Activated CD4-positive, alpha-beta T cell treated with anti-CD3 and anti-CD28 coated beads, Interleukin-2, amount 50 U/mL, for 48 hours (primary cell): Measurements from ENCODE around the gene DMXL2.

Experiments
- DNase-seq, 2 experiments: peaks; one replicate each; pipeline ENCODE4 v3.0.0-alpha.2; 2020

The DMXL2 gene

DNA sequence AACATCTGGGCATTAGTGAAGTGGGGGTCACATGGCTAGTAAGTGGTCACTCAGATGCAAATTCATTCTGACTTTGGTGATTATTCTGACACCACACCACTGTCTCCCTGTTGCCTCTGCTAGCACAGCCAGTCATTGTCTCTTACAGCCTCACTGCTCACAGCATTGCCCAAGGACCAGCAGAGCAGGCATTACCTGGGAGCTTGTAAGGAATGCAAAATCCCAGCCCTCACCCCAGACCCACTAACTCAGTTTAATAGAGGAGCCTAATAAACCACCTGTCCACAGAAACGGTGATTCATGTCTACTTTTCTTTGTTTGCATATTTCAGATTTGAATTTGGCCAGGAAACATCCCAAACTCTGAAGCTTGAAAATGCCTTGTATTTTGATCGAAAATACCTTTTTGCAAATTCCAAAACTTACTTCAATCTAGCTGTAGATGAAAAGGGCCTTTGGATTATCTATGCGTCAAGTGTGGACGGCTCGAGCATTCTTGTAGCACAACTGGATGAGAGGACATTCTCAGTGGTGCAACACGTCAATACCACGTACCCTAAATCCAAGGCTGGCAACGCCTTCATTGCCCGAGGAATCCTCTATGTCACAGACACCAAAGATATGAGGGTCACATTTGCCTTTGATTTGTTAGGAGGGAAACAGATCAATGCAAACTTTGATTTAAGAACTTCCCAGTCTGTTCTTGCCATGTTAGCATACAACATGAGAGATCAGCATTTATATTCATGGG lies 218.4 kb downstream of the DMXL2 start:
- DNase-seq: no peak

DNA sequence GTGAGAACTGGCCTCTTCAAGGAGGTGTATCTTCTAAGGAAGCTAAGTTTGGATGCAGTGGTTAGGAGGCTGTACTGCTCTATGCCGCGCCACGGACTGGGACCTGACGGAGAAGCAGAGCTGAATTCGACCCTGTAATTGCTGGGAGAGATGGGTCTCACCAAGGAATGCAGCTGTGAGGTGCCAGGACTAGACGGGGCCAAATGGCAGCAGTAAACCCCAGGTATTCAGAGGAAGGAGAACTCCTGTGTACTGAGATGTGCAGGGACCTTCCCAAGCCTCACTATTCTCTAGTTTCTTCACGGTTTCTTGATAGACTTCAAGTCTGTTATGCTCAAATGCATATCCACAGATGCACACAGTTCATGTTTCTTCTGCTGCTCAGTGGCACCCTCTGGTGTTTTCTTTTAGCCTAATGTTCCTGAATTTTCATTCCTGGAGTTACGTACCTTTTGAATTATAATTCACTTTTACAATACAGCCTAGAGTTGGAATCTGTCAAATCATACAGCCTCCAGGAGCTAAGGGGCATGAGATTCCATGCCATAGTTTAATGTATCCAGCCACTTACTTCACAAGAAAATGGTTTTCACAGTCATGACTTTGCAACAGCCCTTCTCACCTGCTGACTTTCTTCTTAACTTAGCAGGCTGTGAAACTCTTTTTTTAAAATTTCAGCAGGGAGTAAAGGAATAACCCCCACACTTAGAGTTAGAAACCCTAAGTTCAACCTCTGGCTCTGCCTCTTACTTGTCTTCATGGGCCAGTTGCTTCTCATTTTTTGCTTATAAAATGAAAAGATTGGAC lies 219.3 kb downstream of the DMXL2 start:
- DNase-seq: no peak

DNA sequence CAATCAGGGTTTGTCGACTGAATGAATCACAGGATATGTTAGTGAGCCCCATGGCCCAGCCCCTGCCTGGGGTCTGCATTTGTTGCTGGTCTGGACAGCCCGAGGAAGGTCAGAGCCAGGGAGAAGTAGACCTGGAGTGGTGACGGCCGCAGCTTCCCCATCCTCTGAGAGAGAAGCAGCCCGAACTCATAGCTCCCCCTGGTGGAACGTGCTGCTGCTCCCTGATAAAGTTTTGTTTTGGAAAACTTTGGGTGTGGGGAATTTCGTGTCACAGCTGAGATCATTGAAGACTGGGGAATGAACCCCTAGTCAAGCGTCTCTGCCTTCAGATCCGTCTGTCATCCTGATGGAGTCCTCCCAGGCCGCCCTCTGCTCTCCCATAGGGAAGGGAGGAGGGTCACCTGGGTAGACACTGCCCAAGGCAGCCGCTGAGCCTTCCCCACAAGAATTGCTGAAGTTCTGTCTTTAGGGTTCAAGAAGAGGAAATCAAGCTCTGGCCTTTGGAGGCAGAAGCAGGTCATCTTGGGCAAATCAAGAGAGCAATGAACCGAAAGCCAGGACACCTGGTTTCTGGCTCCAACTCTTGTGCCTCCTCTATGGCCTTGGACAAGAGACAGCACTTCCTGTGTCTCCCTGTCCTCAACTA lies 220.6 kb downstream of the DMXL2 start:
- DNase-seq: peak; percentile 7 to 26

GRCh38 chr15:51401051-51401780 lies 221.4 kb downstream of the DMXL2 start:
- no peak for DNase-seq

- no peak for DNase-seq
These were observed 223.9 kb downstream of the DMXL2 start for GRCh38 chr15:51398626-51399025.
